ENCODE results near the gene PKLR.
"Not testable (repeated sequence)": the region's sequence is repeated elsewhere in the genome, so short reads cannot be mapped to it uniquely, and the experiment has no call there.

PKLR gene

GRCh38 chr1:155318082-155318481 lies 16.8 kb upstream of the PKLR start:
- no peak for DNase-seq (ENCODE audit: low spot score)

GRCh38 chr1:155316922-155317321 lies 15.7 kb upstream of the PKLR start:
- DNase-seq (ENCODE audit: low spot score), result no peak

- DNase-seq (ENCODE audit: low spot score), result no peak
Observed at GRCh38 chr1:155313261-155313660, 12.0 kb upstream of the PKLR start.

GRCh38 chr1:155309423-155310021 lies 8.3 kb upstream of the PKLR start:
- DNase-seq (ENCODE audit: low spot score), result no peak

- DNase-seq (ENCODE audit: low spot score), result peak; percentile 100
Observed at GRCh38 chr1:155308493-155309422, 7.5 kb upstream of the PKLR start, which contains the start of gene FDPS. TSS of gene FDPS (plus strand) at chr1:155308866. CDS start at chr1:155309790, 924 bp downstream.

- DNase-seq (ENCODE audit: low spot score), result peak; percentile 81
Observed at GRCh38 chr1:155307247-155307740, 6.1 kb upstream of the PKLR start.

- no peak for DNase-seq (ENCODE audit: low spot score)
Observed at GRCh38 chr1:155305881-155306391, 4.7 kb upstream of the PKLR start.

GRCh38 chr1:155304558-155305063 lies 3.4 kb upstream of the PKLR start:
- DNase-seq (ENCODE audit: low spot score), result no peak

- no peak for DNase-seq (ENCODE audit: low spot score)
Observed at GRCh38 chr1:155300553-155301329, 497 bp downstream of the PKLR start.

GRCh38 chr1:155300024-155300423 lies 1.2 kb downstream of the PKLR start:
- DNase-seq (ENCODE audit: low spot score), result no peak

GRCh38 chr1:155297384-155297783 lies 3.9 kb downstream of the PKLR start:
- DNase-seq (ENCODE audit: low spot score), result no peak

- DNase-seq (ENCODE audit: low spot score), result no peak
Observed at GRCh38 chr1:155296661-155297060, 4.6 kb downstream of the PKLR start.

- DNase-seq (ENCODE audit: low spot score), result no peak
Observed at GRCh38 chr1:155295942-155296267, 5.3 kb downstream of the PKLR start.

- no peak for DNase-seq (ENCODE audit: low spot score)
Observed at GRCh38 chr1:155295183-155295941, 5.9 kb downstream of the PKLR start.

- no peak for DNase-seq (ENCODE audit: low spot score)
Observed at GRCh38 chr1:155294520-155295182, 6.6 kb downstream of the PKLR start.

GRCh38 chr1:155293086-155293749 lies 8.0 kb downstream of the PKLR start:
- DNase-seq (ENCODE audit: low spot score), result no peak

GRCh38 chr1:155291006-155291405 lies 10.2 kb downstream of the PKLR start:
- not testable (repeated sequence) for DNase-seq (ENCODE audit: low spot score)

GRCh38 chr1:155287987-155288543 lies 13.2 kb downstream of the PKLR start:
- DNase-seq (ENCODE audit: low spot score), result no peak

GRCh38 chr1:155286544-155286943 lies 14.7 kb downstream of the PKLR start:
- no peak for DNase-seq (ENCODE audit: low spot score)
